SK-N-SH (cell line): Measurements from ENCODE around the gene SLC26A8. TPM values are rescaled to one million over a fixed set of nuclear protein-coding genes. Genes with fewer than 3 reads are reported as not detected.
"Not testable (repeated sequence)": the region's sequence is repeated elsewhere in the genome, so short reads cannot be mapped to it uniquely, and the experiment has no call there.

ENCODE experiments used
- CTCF ChIA-PET: fragments of 300-600, 350-600 bp; formaldehyde crosslinking; extraction: SDS; loops from one replicate; lab custom pipeline; 2021; lab: Yijun Ruan, JAX
- POLR2A ChIA-PET: fragments of 350-600 bp; sonication (Branson Sonifier 250); formaldehyde crosslinking; extraction: SDS; loops from one replicate; lab custom pipeline; 2020; ENCODE audit warnings: antibody characterized with exemption, inconsistent platforms; lab: Yijun Ruan, JAX
- DNase-seq: peaks from one replicate; pipeline ENCODE4 v3.0.0; 2012
- H2AFZ ChIP-seq: fragments of 200-600 bp; sonication (generic); 2 replicates; pipeline ENCODE4 v1.8.1; 2016; ENCODE audit warnings: antibody characterized with exemption, mild to moderate bottlenecking, low read depth
- H3F3A ChIP-seq: fragments of 200-600 bp; sonication (generic); replicated peaks from 2 replicates; pipeline ENCODE3; 2016; ENCODE audit warnings: antibody characterized with exemption, mild to moderate bottlenecking; ENCODE audit not compliant: insufficient read depth
- H3K27ac ChIP-seq, 2 experiments: fragments of 200-500 bp in 1 of 2; fragments of 200-600 bp in 1 of 2; sonication (Bioruptor generic) in 1 of 2; sonication (generic), shearing (Covaris generic) in 1 of 2; 2 replicates each; pipeline versions ENCODE4 v1.5.1 to v1.6.1; 2014 to 2016; ENCODE audit warnings: low read depth in 2 of 2, inconsistent platforms in 1 of 2, low read length in 1 of 2, mild to moderate bottlenecking in 1 of 2, mixed read lengths in 1 of 2
- H3K27me3 ChIP-seq: fragments of 200-600 bp; sonication (generic), shearing (Covaris generic); 2 replicates; pipeline ENCODE4 v1.6.1; 2016; ENCODE audit warnings: mixed run types; ENCODE audit not compliant: insufficient read depth
- H3K36me3 ChIP-seq, 2 experiments: fragments of 200-500 bp in 1 of 2; fragments of 200-600 bp in 1 of 2; sonication (Bioruptor generic) in 1 of 2; sonication (generic) in 1 of 2; replicated peaks in 1 of 2; 2 replicates each; pipeline versions ENCODE3 to v1.5.1; 2014 to 2016; ENCODE audit warnings: low read length in 1 of 2, mild to moderate bottlenecking in 1 of 2; ENCODE audit not compliant: insufficient read depth in 2 of 2, control insufficient read depth in 1 of 2
- H3K4me1 ChIP-seq, 2 experiments: fragments of 200-500 bp in 1 of 2; fragments of 200-600 bp in 1 of 2; sonication (Bioruptor generic) in 1 of 2; sonication (generic), shearing (Covaris generic) in 1 of 2; 2 replicates each; pipeline versions ENCODE4 v1.5.1 to v1.6.1; 2014 to 2016; ENCODE audit warnings: low read depth in 1 of 2, low read length in 1 of 2, mixed run types in 1 of 2; ENCODE audit not compliant: insufficient read depth in 2 of 2, control insufficient read depth in 1 of 2
- H3K4me2 ChIP-seq: fragments of 200-600 bp; sonication (generic), shearing (Covaris generic); 2 replicates; pipeline ENCODE4 v1.6.1; 2017; ENCODE audit warnings: mixed run types
- H3K4me3 ChIP-seq, 2 experiments: fragments of 200-500 bp in 1 of 2; fragments of 200-600 bp in 1 of 2; sonication (Bioruptor generic) in 1 of 2; sonication (generic), shearing (Covaris generic) in 1 of 2; 2 replicates each; pipeline versions ENCODE4 v1.5.1 to v1.8.1; 2014 to 2016; ENCODE audit warnings: low read depth in 2 of 2, inconsistent platforms in 1 of 2, low read length in 1 of 2, mild to moderate bottlenecking in 1 of 2, mixed read lengths in 1 of 2, moderate library complexity in 1 of 2
- H3K79me2 ChIP-seq: fragments of 200-600 bp; sonication (generic); 2 replicates; pipeline ENCODE4 v1.8.1; 2017; ENCODE audit warnings: mild to moderate bottlenecking; ENCODE audit not compliant: insufficient read depth
- H3K9ac ChIP-seq: fragments of 200-600 bp; sonication (generic); 2 replicates; pipeline ENCODE4 v1.6.1; 2017; ENCODE audit warnings: mixed run types
- H3K9me2 ChIP-seq: fragments of 200-600 bp; sonication (generic); 2 replicates; pipeline ENCODE4 v1.6.1; 2017; ENCODE audit warnings: mixed run types
- H3K9me3 ChIP-seq: fragments of 200-600 bp; sonication (generic); 2 replicates; pipeline ENCODE4 v1.6.1; 2017; ENCODE audit warnings: mixed run types, mild to moderate bottlenecking, moderate library complexity
- H4K20me1 ChIP-seq: fragments of 200-600 bp; sonication (generic); 2 replicates; pipeline ENCODE4 v1.6.1; 2017; ENCODE audit warnings: mild to moderate bottlenecking, mixed run types; ENCODE audit not compliant: insufficient read depth
- EZH2phosphoT487 ChIP-seq: fragments of 200-600 bp; sonication (generic); IDR thresholded peaks from 2 replicates; pipeline ENCODE4 v1.6.1; 2017; ENCODE audit warnings: low read depth, mixed run types, mild to moderate bottlenecking, antibody characterized with exemption, moderate library complexity, borderline replicate concordance
- NFIC ChIP-seq: IDR thresholded peaks from 2 replicates; pipeline ENCODE4 v1.4.0; 2012; ENCODE audit warnings: borderline replicate concordance
- REST ChIP-seq: IDR thresholded peaks from 2 replicates; pipeline ENCODE4 v1.6.1; 2012; ENCODE audit warnings: mild to moderate bottlenecking, low read depth, low read length, moderate library complexity
- WGBS: methylation state at CpG from one replicate; pipeline ENCODE4 v1.1.6; 2017; ENCODE audit warnings: low lambda C conversion rate; 5-methylcytosine and 5-hydroxymethylcytosine counted together
- polyA plus RNA-seq, 3 experiments: library from polyadenylated mRNA; depleted of rRNA; stranded (reverse); fragments of >200 nt; gene quantifications; 2 replicates each; pipeline ENCODE4 v1.2.3, GENCODE V29; 2012

Gene SLC26A8
- polyA plus RNA-seq, 1 of the 3 experiments (the other 2 are of a cell fraction) = not detected

- no peak overlapping the region for H3K4me3 ChIP-seq
- H3K9me3 ChIP-seq = no peaks in the 10 kb centered on the region
- no peaks in the 10 kb centered on the region for H4K20me1 ChIP-seq
- CTCF ChIA-PET = no interaction called here
- H3K4me2 ChIP-seq = no peak overlapping the region
- H3K27me3 ChIP-seq = no peaks in the 10 kb centered on the region; the same call in 1 of the 2 replicates
- H3K9ac ChIP-seq = no peak overlapping the region
- POLR2A ChIA-PET = no interaction called here
- 0 out of 2 replicates have a peak, but pooled peaks have one; percentile 53 for TF ChIP-seq REST
- no peak for TF ChIP-seq NFIC
- TF ChIP-seq EZH2phosphoT487 = no peak
- TF ChIP-seq, all 33 proteins: peak for 1
- no peaks in the 10 kb centered on the region for H3K4me1 ChIP-seq
- DNase-seq = no peak
- H3F3A ChIP-seq = no peaks in the 10 kb centered on the region
- H3K79me2 ChIP-seq = no peaks in the 10 kb centered on the region
- H2AFZ ChIP-seq = no peak overlapping the region
- no peaks in the 10 kb centered on the region for H3K36me3 ChIP-seq
- H3K27ac ChIP-seq = no peak overlapping the region
- H3K9me2 ChIP-seq = no peaks in the 10 kb centered on the region
These were observed 82.1 kb downstream of the SLC26A8 start for GRCh38 chr6:35942355-35942754.

GRCh38 chr6:35941170-35941569 lies 83.3 kb downstream of the SLC26A8 start:
- CTCF ChIA-PET = not testable (repeated sequence)

GRCh38 chr6:35940014-35940413 lies 84.4 kb downstream of the SLC26A8 start:
- DNase-seq, H3K9me3 ChIP-seq, H3F3A ChIP-seq, H3K4me3 ChIP-seq, H3K36me3 ChIP-seq, H3K9me2 ChIP-seq, H3K4me2 ChIP-seq, H4K20me1 ChIP-seq, H3K4me1 ChIP-seq, H3K27me3 ChIP-seq, H3K27ac ChIP-seq, POLR2A ChIA-PET, H2AFZ ChIP-seq, H3K79me2 ChIP-seq, H3K9ac ChIP-seq: not testable (repeated sequence)
- 69% methylated on average over 2 of the region's 2 CpGs for WGBS
- CTCF ChIA-PET = interaction anchor here (1.1 kb wide), 1 partner anchor 15 kb away, joined by 3 read pairs; no protein-coding TSS in a partner anchor

More at GRCh38 chr6:35941170-35941569, 83.3 kb downstream of the SLC26A8 start:
- POLR2A ChIA-PET, H3K4me2 ChIP-seq, H3K9me3 ChIP-seq, H4K20me1 ChIP-seq, H2AFZ ChIP-seq, H3K9me2 ChIP-seq, DNase-seq, H3K27ac ChIP-seq, H3F3A ChIP-seq, H3K36me3 ChIP-seq, H3K4me3 ChIP-seq, H3K9ac ChIP-seq, H3K4me1 ChIP-seq, H3K79me2 ChIP-seq, H3K27me3 ChIP-seq: not testable (repeated sequence)
- 39% methylated on average over 7 of the region's 7 CpGs for WGBS

GRCh38 chr6:35939259-35939658 lies 85.2 kb downstream of the SLC26A8 start:
- POLR2A ChIA-PET, H2AFZ ChIP-seq, DNase-seq, H3K27ac ChIP-seq, H3K9ac ChIP-seq, H3K9me3 ChIP-seq, H3K4me1 ChIP-seq, H3K36me3 ChIP-seq, H3K79me2 ChIP-seq, H4K20me1 ChIP-seq, H3K4me2 ChIP-seq, H3K9me2 ChIP-seq, H3K27me3 ChIP-seq, H3K4me3 ChIP-seq, H3F3A ChIP-seq: not testable (repeated sequence)
- WGBS = 39% methylated on average over 5 of the region's 5 CpGs
- CTCF ChIA-PET = interaction anchor here (1.1 kb wide), 2 partner anchors 12 to 65 kb away, joined by 3 to 4 read pairs; no protein-coding TSS in a partner anchor
